H9 (cell line): ENCODE data around the gene LLGL2. TPM values are rescaled to one million over a fixed set of nuclear protein-coding genes. Genes with fewer than 3 reads are reported as not detected.
"Not testable (repeated sequence)": the region's sequence is repeated elsewhere in the genome, so short reads cannot be mapped to it uniquely, and the experiment has no call there.

Experiments
- DNase-seq: peaks from one replicate; pipeline ENCODE4 v3.0.0-alpha.2; 2017
- H2AFZ ChIP-seq: one replicate; pipeline ENCODE4 v1.6.1; 2013; ENCODE audit warnings: mild to moderate bottlenecking, low read length, control low read depth, moderate library complexity
- H2AK5ac ChIP-seq: 2 replicates; pipeline ENCODE4 v1.6.1; 2013; ENCODE audit warnings: low read length, control low read depth, mixed read lengths; ENCODE audit not compliant: insufficient read length
- H2BK120ac ChIP-seq: one replicate; pipeline ENCODE4 v1.6.1; 2013; ENCODE audit warnings: low read depth, mild to moderate bottlenecking, low read length, control low read depth, inconsistent platforms; ENCODE audit not compliant: poor library complexity, severe bottlenecking
- H2BK12ac ChIP-seq: 2 replicates; pipeline ENCODE4 v1.6.1; 2013; ENCODE audit warnings: low read length, control low read depth, mixed read lengths, low read depth; ENCODE audit not compliant: insufficient read length
- H2BK15ac ChIP-seq: 2 replicates; pipeline ENCODE4 v1.6.1; 2013; ENCODE audit warnings: low read depth, low read length, control low read depth
- H2BK20ac ChIP-seq: one replicate; pipeline ENCODE4 v1.6.1; 2013; ENCODE audit warnings: low read depth, mild to moderate bottlenecking, low read length, control low read depth, inconsistent platforms; ENCODE audit not compliant: poor library complexity, severe bottlenecking
- H2BK5ac ChIP-seq: 2 replicates; pipeline ENCODE4 v1.6.1; 2013; ENCODE audit warnings: low read length, control low read depth, mixed read lengths; ENCODE audit not compliant: insufficient read length
- H3K14ac ChIP-seq: 2 replicates; pipeline ENCODE4 v1.6.1; 2013; ENCODE audit warnings: low read length, control low read depth; ENCODE audit not compliant: insufficient read depth
- H3K18ac ChIP-seq: 2 replicates; pipeline ENCODE4 v1.6.1; 2013; ENCODE audit warnings: low read depth, mild to moderate bottlenecking, mixed read lengths, low read length, control low read depth; ENCODE audit not compliant: insufficient read length
- H3K23ac ChIP-seq: 2 replicates; pipeline ENCODE4 v1.6.1; 2013; ENCODE audit warnings: low read length, control low read depth, mixed read lengths, low read depth; ENCODE audit not compliant: insufficient read length
- H3K23me2 ChIP-seq: 2 replicates; pipeline ENCODE4 v1.6.1; 2013; ENCODE audit warnings: low read depth, mild to moderate bottlenecking, mixed read lengths, low read length, control low read depth; ENCODE audit not compliant: insufficient read length, poor library complexity, severe bottlenecking
- H3K27ac ChIP-seq: 2 replicates; pipeline ENCODE4 v1.5.1; 2013; ENCODE audit warnings: low read length, control low read depth, mixed read lengths, low read depth; ENCODE audit not compliant: insufficient read length
- H3K27me3 ChIP-seq: 2 replicates; pipeline ENCODE4 v1.6.1; 2013; ENCODE audit warnings: low read length, control low read depth, inconsistent platforms; ENCODE audit not compliant: insufficient read depth
- H3K4ac ChIP-seq: 2 replicates; pipeline ENCODE4 v1.6.1; 2013; ENCODE audit warnings: low read depth, mild to moderate bottlenecking, control low read depth, inconsistent platforms, low read length, moderate library complexity
- H3K4me1 ChIP-seq: 2 replicates; pipeline ENCODE4 v1.6.1; 2013; ENCODE audit warnings: low read length, control low read depth, inconsistent platforms; ENCODE audit not compliant: insufficient read depth
- H3K4me2 ChIP-seq: 2 replicates; pipeline ENCODE4 v1.6.1; 2013; ENCODE audit warnings: low read length, control low read depth, mixed read lengths; ENCODE audit not compliant: insufficient read length, insufficient read depth
- H3K56ac ChIP-seq: 2 replicates; pipeline ENCODE4 v1.6.1; 2013; ENCODE audit warnings: low read depth, mild to moderate bottlenecking, mixed read lengths, low read length, control low read depth; ENCODE audit not compliant: insufficient read length
- H3K79me1 ChIP-seq: 2 replicates; pipeline ENCODE4 v1.6.1; 2013; ENCODE audit warnings: low read depth, mild to moderate bottlenecking, moderate library complexity, low read length, control low read depth, inconsistent platforms; ENCODE audit not compliant: insufficient read depth, poor library complexity, severe bottlenecking
- H3K79me2 ChIP-seq: 2 replicates; pipeline ENCODE4 v1.6.1; 2013; ENCODE audit warnings: low read length, control low read depth, inconsistent platforms; ENCODE audit not compliant: insufficient read depth
- H3K9ac ChIP-seq: 2 replicates; pipeline ENCODE4 v1.6.1; 2013; ENCODE audit warnings: low read length, control low read depth, mixed read lengths; ENCODE audit not compliant: insufficient read length; ENCODE audit errors: extremely low read depth
- H3K9me3 ChIP-seq: one replicate; pipeline ENCODE4 v1.6.1; 2013; ENCODE audit warnings: low read depth, low read length, inconsistent platforms; ENCODE audit not compliant: control insufficient read depth
- H3T11ph ChIP-seq: one replicate; pipeline ENCODE4 v1.6.1; 2013; ENCODE audit warnings: mild to moderate bottlenecking, low read length, control low read depth, inconsistent platforms
- H4K20me1 ChIP-seq: one replicate; pipeline ENCODE4 v1.6.1; 2013; ENCODE audit not compliant: control insufficient read depth, insufficient read length, insufficient read depth
- H4K5ac ChIP-seq: 2 replicates; pipeline ENCODE4 v1.6.1; 2013; ENCODE audit warnings: low read depth, mild to moderate bottlenecking, mixed read lengths, low read length, control low read depth; ENCODE audit not compliant: insufficient read length
- H4K8ac ChIP-seq: replicated peaks from 2 replicates; pipeline ENCODE4 v1.6.1; 2013; ENCODE audit warnings: low read length, control low read depth, mixed read lengths, low read depth; ENCODE audit not compliant: insufficient read length
- H4K91ac ChIP-seq: 2 replicates; pipeline ENCODE4 v1.6.1; 2013; ENCODE audit warnings: low read depth, mild to moderate bottlenecking, moderate library complexity, mixed read lengths, low read length, control low read depth; ENCODE audit not compliant: insufficient read length
- H3K27ac Mint-ChIP-seq, 3 experiments: 2 replicates in 2 of 3; 3 replicates in 1 of 3; pipeline ENCODE4 v1.8.0; 2020 to 2021; ENCODE audit warnings: mixed read lengths in 3 of 3, mild to moderate bottlenecking in 1 of 3, moderate library complexity in 1 of 3
- H3K27me3 Mint-ChIP-seq: 2 replicates; pipeline ENCODE4 v1.8.0; 2021; ENCODE audit warnings: low read depth, mild to moderate bottlenecking, moderate library complexity, mixed read lengths
- H3K36me3 Mint-ChIP-seq, 3 experiments: 2 replicates in 2 of 3; 3 replicates in 1 of 3; pipeline ENCODE4 v1.8.0; 2020 to 2021; ENCODE audit warnings: low read depth in 3 of 3, mixed read lengths in 3 of 3; ENCODE audit not compliant: insufficient read depth in 1 of 3
- H3K4me1 Mint-ChIP-seq, 2 experiments: 2 replicates each; pipeline ENCODE4 v1.8.0; 2020; ENCODE audit warnings: mixed read lengths in 2 of 2
- H3K4me3 Mint-ChIP-seq, 2 experiments: 2 replicates in 1 of 2; 3 replicates in 1 of 2; pipeline ENCODE4 v1.8.0; 2020 to 2021; ENCODE audit warnings: mild to moderate bottlenecking in 2 of 2, mixed read lengths in 2 of 2, moderate library complexity in 1 of 2
- H3K9me3 Mint-ChIP-seq, 2 experiments: 2 replicates in 1 of 2; 3 replicates in 1 of 2; pipeline ENCODE4 v1.8.0; 2020; ENCODE audit warnings: mild to moderate bottlenecking in 2 of 2, mixed read lengths in 2 of 2, moderate library complexity in 1 of 2
- WGBS: extraction: QIAGEN DNeasy Blood & Tissue Kit; methylation state at CpG from one replicate; pipeline ENCODE4 v1.1.7; 2013; ENCODE audit warnings: missing lambda C conversion rate, low lambda C conversion rate, mixed read lengths; ENCODE audit not compliant: insufficient read length; ENCODE audit errors: extremely low coverage; 5-methylcytosine and 5-hydroxymethylcytosine counted together
- total RNA-seq: library from RNA; stranded (reverse); gene quantifications from 2 replicates; pipeline ENCODE4 v1.2.1, GENCODE V29; 2021

Gene LLGL2
- total RNA-seq, 1 experiment from 2014 or later, result 90.4 TPM

DNA sequence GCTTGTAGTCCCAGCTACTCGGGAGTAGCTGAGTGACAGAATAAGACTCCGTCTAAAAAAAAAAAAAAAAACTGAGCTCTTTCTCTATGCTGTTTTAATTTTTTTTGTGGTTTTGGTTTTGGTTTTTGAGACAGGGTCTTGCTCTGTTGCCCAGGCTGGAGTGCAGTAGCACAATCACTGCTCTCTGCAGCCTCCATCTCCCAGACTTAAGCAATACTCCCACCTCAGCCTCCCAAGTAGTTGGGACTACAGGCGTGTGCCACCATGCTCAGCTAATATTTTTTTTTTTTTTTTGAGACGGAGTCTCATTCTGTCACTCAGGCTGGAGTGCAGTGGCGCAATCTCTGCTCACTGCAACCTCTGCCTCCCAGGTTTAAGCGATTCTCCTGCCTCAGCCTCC lies 57.7 kb downstream of the LLGL2 start:
- not testable (repeated sequence) for H3K36me3 Mint-ChIP-seq, H2BK15ac ChIP-seq, H3K56ac ChIP-seq, H4K91ac ChIP-seq, H3K4me1 ChIP-seq, H2BK120ac ChIP-seq, H2AK5ac ChIP-seq, H3K4me3 Mint-ChIP-seq, H2AFZ ChIP-seq, H3K27me3 ChIP-seq, H3K27ac Mint-ChIP-seq, H3K79me2 ChIP-seq, H4K8ac ChIP-seq, H3K27me3 Mint-ChIP-seq, H3K23ac ChIP-seq, H3K27ac ChIP-seq, H3K4me2 ChIP-seq, H3K23me2 ChIP-seq, H3K79me1 ChIP-seq, H2BK20ac ChIP-seq, H3K9ac ChIP-seq, H2BK5ac ChIP-seq, H3K14ac ChIP-seq, H3K4me1 Mint-ChIP-seq, DNase-seq, H3T11ph ChIP-seq, H3K4ac ChIP-seq, H3K18ac ChIP-seq, H4K20me1 ChIP-seq, H3K9me3 ChIP-seq, H4K5ac ChIP-seq, H2BK12ac ChIP-seq
- peaks cover 10 to 13% of the 10 kb centered on the region in 2 experiments for H3K9me3 Mint-ChIP-seq
- WGBS, result no CpG with 5 or more reads among the region's 6 CpGs
